BE2C (cell line): ENCODE results near the gene TSACC.

Experiments
- DNase-seq: peaks from one replicate; pipeline ENCODE4 v3.0.0-alpha.2; 2020
- H3K27me3 ChIP-seq: fragments of 250-450 bp; sonication (Bioruptor Pico); 2 replicates; pipeline ENCODE4 v1.5.1; 2020; ENCODE audit warnings: mild to moderate bottlenecking
- H3K36me3 ChIP-seq: fragments of 250-450 bp; sonication (Bioruptor Pico); 2 replicates; pipeline ENCODE4 v1.5.1; 2020; ENCODE audit warnings: mild to moderate bottlenecking
- H3K4me1 ChIP-seq: fragments of 250-450 bp; sonication (Bioruptor Pico); 2 replicates; pipeline ENCODE4 v1.5.1; 2020
- H3K4me3 ChIP-seq: 2 replicates; pipeline ENCODE4 v1.5.1; 2011; ENCODE audit warnings: low read depth, low read length
- H3K9me3 ChIP-seq: fragments of 250-450 bp; sonication (Bioruptor Pico); 2 replicates; pipeline ENCODE4 v1.5.1; 2020
- TF ChIP-seq, protein P1 (sequence below): IDR thresholded peaks from 2 replicates; pipeline ENCODE4 v1.5.1; 2012; ENCODE audit warnings: mild to moderate bottlenecking, low read depth, low read length

TSACC gene

DNA sequence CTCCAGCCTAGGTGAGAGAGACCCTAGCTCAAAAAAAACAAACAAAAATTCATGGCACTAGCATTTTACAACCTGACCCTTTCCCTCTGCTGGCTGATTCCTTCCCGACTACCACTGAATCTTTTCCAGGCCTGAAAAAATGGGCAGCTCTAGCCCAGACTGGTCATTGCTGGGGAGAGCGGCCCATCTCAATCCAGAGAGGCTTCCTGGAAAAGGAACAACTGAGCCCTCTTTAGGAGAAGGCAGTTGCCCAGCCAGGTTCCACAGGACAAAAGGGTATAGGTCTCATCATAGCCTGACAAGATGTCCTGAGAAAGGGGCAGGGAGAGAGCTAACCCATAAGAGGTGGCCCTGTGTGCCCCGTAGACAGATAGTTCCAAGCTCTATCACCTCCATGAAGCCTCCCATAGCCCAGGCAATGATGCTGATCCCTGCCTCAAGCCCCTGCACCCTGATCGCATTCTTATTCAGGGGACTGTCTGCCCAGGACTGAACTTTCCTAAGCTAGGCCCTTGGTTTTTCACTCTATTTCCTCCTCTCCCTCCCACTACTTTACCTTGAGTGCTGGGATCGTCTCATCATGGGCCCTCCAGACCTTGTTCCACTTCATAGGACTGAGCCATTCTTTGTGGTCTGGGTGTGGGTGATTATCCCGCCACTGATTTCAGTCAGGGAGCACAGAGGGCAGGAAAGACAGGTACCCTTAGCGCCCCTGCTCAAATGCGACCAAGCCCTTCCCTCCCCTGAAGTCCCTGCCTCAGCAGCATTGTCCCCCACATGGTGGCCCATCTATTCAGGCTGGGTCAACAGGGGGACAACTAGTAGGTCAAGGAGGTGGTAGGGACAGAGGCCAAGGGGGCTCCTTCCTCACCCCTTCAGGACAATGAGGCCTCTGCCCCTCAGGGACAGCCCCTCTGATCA, 48.9 kb downstream of the TSACC start:
- TF ChIP-seq, protein P1, sequence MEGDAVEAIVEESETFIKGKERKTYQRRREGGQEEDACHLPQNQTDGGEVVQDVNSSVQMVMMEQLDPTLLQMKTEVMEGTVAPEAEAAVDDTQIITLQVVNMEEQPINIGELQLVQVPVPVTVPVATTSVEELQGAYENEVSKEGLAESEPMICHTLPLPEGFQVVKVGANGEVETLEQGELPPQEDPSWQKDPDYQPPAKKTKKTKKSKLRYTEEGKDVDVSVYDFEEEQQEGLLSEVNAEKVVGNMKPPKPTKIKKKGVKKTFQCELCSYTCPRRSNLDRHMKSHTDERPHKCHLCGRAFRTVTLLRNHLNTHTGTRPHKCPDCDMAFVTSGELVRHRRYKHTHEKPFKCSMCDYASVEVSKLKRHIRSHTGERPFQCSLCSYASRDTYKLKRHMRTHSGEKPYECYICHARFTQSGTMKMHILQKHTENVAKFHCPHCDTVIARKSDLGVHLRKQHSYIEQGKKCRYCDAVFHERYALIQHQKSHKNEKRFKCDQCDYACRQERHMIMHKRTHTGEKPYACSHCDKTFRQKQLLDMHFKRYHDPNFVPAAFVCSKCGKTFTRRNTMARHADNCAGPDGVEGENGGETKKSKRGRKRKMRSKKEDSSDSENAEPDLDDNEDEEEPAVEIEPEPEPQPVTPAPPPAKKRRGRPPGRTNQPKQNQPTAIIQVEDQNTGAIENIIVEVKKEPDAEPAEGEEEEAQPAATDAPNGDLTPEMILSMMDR = no peak
- Histone ChIP-seq H3K27me3 (no peaks in the 10 kb centered on the region), H3K9me3 (no peaks in the 10 kb centered on the region), H3K36me3 (no peaks in the 10 kb centered on the region), H3K4me1 (peaks cover 4% of the 10 kb centered on the region), H3K4me3 (no peak overlapping the region)
- no peak for DNase-seq

DNA sequence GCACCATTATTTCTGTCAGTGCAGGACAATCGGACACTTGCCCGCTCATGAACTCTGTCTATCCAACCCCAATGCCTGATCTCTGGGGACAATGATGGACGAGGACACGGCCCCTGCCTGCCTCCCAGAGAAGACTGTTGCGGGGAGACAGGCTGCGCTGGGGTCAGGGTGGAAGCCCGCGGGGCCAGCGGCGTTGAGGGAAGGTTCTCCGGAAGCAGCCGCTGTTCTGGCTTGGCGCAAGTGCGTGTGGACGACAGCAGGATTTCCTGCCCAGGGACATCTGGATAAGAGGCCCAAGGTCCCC, 49.5 kb downstream of the TSACC start:
- TF ChIP-seq, protein P1 = no peak
- peaks cover 4% of the 10 kb centered on the region for H3K4me1 ChIP-seq
- no peak overlapping the region for H3K4me3 ChIP-seq
- no peaks in the 10 kb centered on the region for H3K9me3 ChIP-seq
- no peaks in the 10 kb centered on the region for H3K27me3 ChIP-seq
- DNase-seq = no peak
- no peaks in the 10 kb centered on the region for H3K36me3 ChIP-seq

DNA sequence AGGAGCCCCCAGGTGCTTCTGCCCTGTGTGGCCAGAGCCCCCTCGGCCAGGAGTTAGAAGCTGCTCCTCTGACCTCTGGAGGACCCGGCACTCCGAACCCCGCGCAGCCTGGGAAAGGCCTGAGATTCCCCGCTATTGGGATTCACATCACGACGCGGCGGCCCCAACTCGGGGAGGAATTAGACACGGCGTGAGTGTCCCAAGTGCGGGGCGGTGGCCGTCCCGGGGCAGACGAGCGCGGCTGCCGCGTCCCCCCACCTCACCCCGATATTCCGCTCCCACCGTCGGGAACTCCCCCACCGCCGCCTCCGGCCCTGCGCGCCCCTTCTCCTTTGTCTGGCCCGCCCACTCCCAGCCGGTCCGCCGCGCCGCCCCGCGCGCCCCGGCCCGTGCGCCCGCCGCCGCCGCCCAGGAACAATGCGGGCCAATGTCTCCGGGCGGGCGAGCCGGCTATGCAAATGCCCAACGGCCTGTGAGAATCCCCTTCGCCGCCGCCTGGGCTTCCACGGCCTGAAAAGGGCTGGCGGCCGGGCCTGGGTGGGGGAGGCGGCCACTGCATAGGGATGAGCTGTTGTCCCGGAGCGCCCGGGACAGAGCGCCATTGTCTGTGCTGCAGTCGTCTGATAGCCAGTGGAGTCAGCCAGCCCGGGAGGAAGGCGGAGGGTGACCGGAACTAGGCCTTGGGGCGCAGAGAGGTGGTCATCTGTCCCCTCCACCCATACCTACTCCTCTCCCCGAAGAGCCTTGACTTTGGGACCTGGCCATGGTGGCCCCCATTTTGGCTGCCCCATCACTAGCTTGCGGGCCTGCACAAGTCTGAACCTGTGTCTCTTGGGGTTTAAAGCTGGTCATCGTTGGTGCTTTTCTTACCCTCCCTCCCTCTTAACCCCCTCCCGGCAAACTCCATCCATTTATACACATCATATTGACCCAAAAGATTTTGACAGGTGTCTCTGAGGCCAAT, 50.1 kb downstream of the TSACC start:
- Histone ChIP-seq H3K36me3 (no peaks in the 10 kb centered on the region), H3K4me1 (peaks cover 4% of the 10 kb centered on the region), H3K9me3 (no peaks in the 10 kb centered on the region), H3K27me3 (no peaks in the 10 kb centered on the region), H3K4me3 (no peak overlapping the region)
- no peak for DNase-seq
- TF ChIP-seq, protein P1 = no peak

DNA sequence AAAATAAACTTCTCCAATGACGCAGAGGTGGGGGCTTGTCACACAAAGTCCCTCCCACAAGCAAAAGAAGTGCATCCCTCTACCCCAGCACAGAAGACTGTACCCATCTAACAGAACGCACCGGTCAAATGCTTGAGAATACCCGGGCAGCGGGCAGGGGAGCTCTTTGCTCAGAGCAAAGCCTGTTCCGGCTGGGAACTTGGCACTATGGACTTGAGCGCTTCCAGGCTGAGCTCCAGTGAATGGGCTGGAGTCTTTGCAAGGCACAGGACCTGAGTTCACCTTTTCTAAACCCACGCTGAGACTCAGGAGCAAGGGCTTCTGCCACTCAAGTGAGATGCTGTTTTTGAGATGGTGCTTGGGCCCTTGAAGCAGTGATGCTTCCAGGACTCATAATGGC, 51.0 kb downstream of the TSACC start:
- Histone ChIP-seq H3K36me3 (no peaks in the 10 kb centered on the region), H3K9me3 (no peaks in the 10 kb centered on the region), H3K4me1 (peaks cover 4% of the 10 kb centered on the region), H3K4me3 (no peak overlapping the region), H3K27me3 (no peaks in the 10 kb centered on the region)
- no peak for DNase-seq
- TF ChIP-seq, protein P1 = no peak

DNA sequence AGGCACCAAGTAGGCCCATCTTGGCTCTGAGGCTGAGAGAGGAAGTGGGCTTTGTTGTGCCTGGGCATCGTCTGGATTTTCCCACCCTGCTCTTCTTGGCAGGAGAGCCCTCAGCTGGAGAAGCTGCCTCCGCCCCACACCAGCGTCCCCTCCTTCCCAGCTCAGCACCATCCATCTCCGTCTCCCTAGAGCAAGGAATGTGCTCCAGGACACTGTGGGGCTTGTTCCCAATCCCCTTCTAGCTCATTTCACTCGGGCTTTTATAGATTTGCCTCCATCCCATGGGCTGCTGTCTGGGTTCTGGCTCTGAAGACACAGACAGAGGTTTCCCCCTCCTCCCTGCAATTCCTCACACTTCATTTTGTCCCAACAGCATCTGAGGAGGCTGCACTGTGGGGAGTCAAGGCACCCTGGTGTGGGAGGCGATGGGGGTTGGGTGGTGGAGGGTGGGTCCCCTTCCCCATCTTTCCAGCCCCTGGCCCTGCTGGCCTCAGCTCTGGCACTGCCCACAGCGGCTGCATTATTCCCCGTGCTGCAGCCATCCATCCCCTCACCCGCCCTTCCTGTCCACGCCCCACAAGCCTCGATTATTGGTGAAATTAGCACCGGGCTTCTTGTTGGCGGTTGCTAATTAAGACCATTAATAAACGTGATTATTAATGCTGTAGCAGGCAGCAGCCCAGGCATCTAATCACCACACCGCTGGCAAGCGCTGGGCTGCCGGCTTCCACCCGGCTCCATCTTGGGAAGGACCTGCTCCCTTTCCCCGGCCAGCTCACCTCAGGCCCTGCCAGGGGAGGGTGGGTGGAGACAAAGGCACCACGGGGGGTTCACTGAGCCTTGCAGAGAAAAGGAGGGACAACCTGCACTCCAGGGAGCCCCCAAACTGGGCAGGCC, 52.4 kb downstream of the TSACC start:
- peaks cover 3% of the 10 kb centered on the region for H3K4me1 ChIP-seq
- no peaks in the 10 kb centered on the region for H3K9me3 ChIP-seq
- no peaks in the 10 kb centered on the region for H3K27me3 ChIP-seq
- H3K4me3 ChIP-seq = no peak overlapping the region
- H3K36me3 ChIP-seq = no peaks in the 10 kb centered on the region
- TF ChIP-seq, protein P1 = no peak
- no peak for DNase-seq
